ENCODE results near the gene MAST1. TPM values are rescaled to one million over a fixed set of nuclear protein-coding genes. Genes with fewer than 3 reads are reported as not detected.
A peak's percentile ranks its signal among the peaks of the same experiment; 100 is the strongest.

MAST1 gene
- total RNA-seq, 4 donors from 2014 or later: 0.64 to 2.4 (median 0.82) TPM; not detected in 1

- DNase-seq: no peak
- Histone ChIP-seq H3K27me3 (no peaks in the 10 kb centered on the region), H3K36me3 (no peaks in the 10 kb centered on the region), H3K4me1 (peaks cover 13 to 30% (median 23%) of the 10 kb centered on the region in 4 donors), H3K27ac (peak overlapping the region; percentile 80 to 88 (median 84)), H3K4me3 (peak overlapping the region; percentile 36 to 84 (median 75)), H3K9me3 (no peaks in the 10 kb centered on the region)
- 3% methylated on average over 28 of the region's 38 CpGs; no CpG with 5 or more reads in 1 of the 2 donors for WGBS, 2 donors (ENCODE audit: low coverage in 1 of 2)
- intact Hi-C loops (cut with DNase I; ENCODE audit: low total_unique reads) (loop anchor here (5.0 kb wide), 1 partner anchor 34 kb away; no protein-coding TSS in a partner anchor), in situ Hi-C loops (cut with MboI; ENCODE audit: low pct_ligation_motif_present in 1 of 4, low pct_unique_long_range_greater_than_20kb in 1 of 4, low sequenced_read_pairs in 3 of 4) (no loop called here)
- TF ChIP-seq POLR2A (IDR thresholded peaks at IDR 0.05) (no peak), CTCF (IDR thresholded peaks at IDR 0.05) (no peak), POLR2AphosphoS5 (IDR thresholded peaks at IDR 0.05) (no peak), EP300 (IDR thresholded peaks at IDR 0.05; ENCODE audit: low read depth) (no peak)
These were observed 37.3 kb upstream of the MAST1 start for GRCh38 chr19:12800923-12801465.

- Histone ChIP-seq H3K4me3 (peak within 1 kb of the TSS; percentile 36 to 84 (median 75)), H3K27me3 (no peaks in the 10 kb centered on the region), H3K4me1 (peaks cover 9 to 26% (median 20%) of the 10 kb centered on the region in 4 donors), H3K27ac (peak within 1 kb of the TSS; percentile 80 to 88 (median 84)), H3K9me3 (no peaks in the 10 kb centered on the region), H3K36me3 (no peaks in the 10 kb centered on the region)
- intact Hi-C loops (cut with DNase I; ENCODE audit: low total_unique reads): loop anchor here (5.0 kb wide), 1 partner anchor 34 kb away; no protein-coding TSS in a partner anchor
- peak; percentile 90 for DNase-seq
- peak; percentile 98 for TF ChIP-seq POLR2A (IDR thresholded peaks at IDR 0.05)
- TF ChIP-seq POLR2AphosphoS5 (IDR thresholded peaks at IDR 0.05): peak; percentile 97 to 99 (median 98)
- TF ChIP-seq CTCF (IDR thresholded peaks at IDR 0.05): peak in 2 of 5 experiments; percentile 16 to 34
- TF ChIP-seq EP300 (IDR thresholded peaks at IDR 0.05; ENCODE audit: low read depth): no peak
- 0% methylated on average over 60 of the region's 78 CpGs; no CpG with 5 or more reads in 1 of the 2 donors for WGBS, 2 donors (ENCODE audit: low coverage in 1 of 2)
- in situ Hi-C loops (cut with MboI; ENCODE audit: low pct_ligation_motif_present in 1 of 4, low pct_unique_long_range_greater_than_20kb in 1 of 4, low sequenced_read_pairs in 3 of 4): no loop called here
These were observed 36.6 kb upstream of the MAST1 start, which contains the start of the genes PRDX2 and THSD8 for GRCh38 chr19:12801466-12802266. Gene PRDX2 (minus strand): TSS chr19:12801800. CDS start chr19:12801261, 539 bp downstream. Gene THSD8 (plus strand): TSS chr19:12802069. CDS start chr19:12802072, 3 bp downstream.

- 36 to 42% methylated on average over 16 to 22 of the region's 22 CpGs for WGBS, 2 donors (ENCODE audit: low coverage in 1 of 2)
- intact Hi-C loops (cut with DNase I; ENCODE audit: low total_unique reads): loop anchor here (5.0 kb wide), 1 partner anchor 35 kb away; no protein-coding TSS in a partner anchor
- DNase-seq: no peak
- in situ Hi-C loops (cut with MboI; ENCODE audit: low pct_ligation_motif_present in 1 of 4, low pct_unique_long_range_greater_than_20kb in 1 of 4, low sequenced_read_pairs in 3 of 4): no loop called here
- Histone ChIP-seq H3K4me1 (peaks cover 15 to 32% (median 25%) of the 10 kb centered on the region in 4 donors), H3K4me3 (peak overlapping the region; percentile 36 to 84 (median 75)), H3K36me3 (no peaks in the 10 kb centered on the region), H3K27me3 (no peaks in the 10 kb centered on the region), H3K9me3 (no peaks in the 10 kb centered on the region), H3K27ac (peak overlapping the region; percentile 80 to 88 (median 84))
- TF ChIP-seq POLR2AphosphoS5 (IDR thresholded peaks at IDR 0.05): no peak
- TF ChIP-seq POLR2A (IDR thresholded peaks at IDR 0.05): peak; percentile 23
These were observed 35.8 kb upstream of the MAST1 start for GRCh38 chr19:12802267-12803106.

GRCh38 chr19:12804051-12804450 lies 34.3 kb upstream of the MAST1 start:
- H3K4me1 ChIP-seq: peaks cover 15 to 32% (median 25%) of the 10 kb centered on the region in 4 donors
- no peak overlapping the region for H3K4me3 ChIP-seq
- in situ Hi-C loops (cut with MboI; ENCODE audit: low pct_ligation_motif_present in 1 of 4, low pct_unique_long_range_greater_than_20kb in 1 of 4, low sequenced_read_pairs in 3 of 4): no loop called here
- H3K9me3 ChIP-seq: no peaks in the 10 kb centered on the region
- DNase-seq: no peak
- intact Hi-C loops (cut with DNase I; ENCODE audit: low total_unique reads): loop anchor here (5.0 kb wide), 1 partner anchor 37 kb away; no protein-coding TSS in a partner anchor
- H3K36me3 ChIP-seq: no peaks in the 10 kb centered on the region
- H3K27me3 ChIP-seq: no peaks in the 10 kb centered on the region
- 93% methylated on average over 26 of the region's 26 CpGs; no CpG with 5 or more reads in 1 of the 2 donors for WGBS, 2 donors (ENCODE audit: low coverage in 1 of 2)
- H3K27ac ChIP-seq: no peak overlapping the region
- TF ChIP-seq CTCF (IDR thresholded peaks at IDR 0.05): no peak
- TF ChIP-seq POLR2A (IDR thresholded peaks at IDR 0.05): no peak
